ENCODE measurements around the gene GABBR1.

Gene GABBR1

DNA sequence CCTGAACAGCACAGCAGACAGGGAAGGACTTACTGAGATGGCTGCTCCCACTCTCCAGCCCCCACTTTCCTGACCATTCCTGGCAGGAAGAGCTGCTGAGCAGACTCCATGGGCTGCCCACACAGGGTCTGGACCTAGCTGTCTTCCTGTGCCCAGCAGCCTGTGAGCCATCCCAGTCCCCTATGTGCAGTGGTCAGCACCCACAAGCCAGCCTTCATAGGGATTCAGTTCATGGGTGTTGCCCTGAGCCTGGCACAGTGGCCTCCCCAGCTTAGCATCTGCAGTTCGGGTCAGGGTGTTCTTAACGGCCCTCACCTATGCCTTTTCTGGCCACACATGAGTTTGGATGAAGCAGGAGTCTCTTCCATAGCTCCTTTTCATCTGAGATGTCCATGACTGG, 105.4 kb downstream of the GABBR1 start:
- DNase-seq = no peak

DNA sequence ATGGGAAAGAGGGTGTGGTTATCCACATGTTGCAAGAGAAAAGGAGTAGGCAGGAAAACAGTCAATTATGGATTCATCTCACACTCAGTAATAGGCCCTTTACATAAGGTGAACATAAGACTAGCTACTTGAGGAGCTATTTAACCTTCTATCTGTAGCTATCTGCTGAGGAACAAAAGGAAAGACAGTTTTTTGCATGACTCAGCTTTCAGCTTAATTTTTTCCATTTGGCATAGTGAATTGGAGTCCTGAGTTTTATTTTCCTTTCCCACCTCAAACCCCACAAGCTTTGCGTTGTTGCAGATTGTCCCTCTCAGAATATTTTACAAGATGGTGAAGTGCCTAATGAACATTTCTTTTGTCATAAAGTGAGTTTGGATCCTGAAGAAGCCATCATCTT, 105.9 kb downstream of the GABBR1 start:
- no peak for DNase-seq

GRCh38 chr6:29525311-29525639, 107.7 kb downstream of the GABBR1 start:
- no peak for DNase-seq

DNA sequence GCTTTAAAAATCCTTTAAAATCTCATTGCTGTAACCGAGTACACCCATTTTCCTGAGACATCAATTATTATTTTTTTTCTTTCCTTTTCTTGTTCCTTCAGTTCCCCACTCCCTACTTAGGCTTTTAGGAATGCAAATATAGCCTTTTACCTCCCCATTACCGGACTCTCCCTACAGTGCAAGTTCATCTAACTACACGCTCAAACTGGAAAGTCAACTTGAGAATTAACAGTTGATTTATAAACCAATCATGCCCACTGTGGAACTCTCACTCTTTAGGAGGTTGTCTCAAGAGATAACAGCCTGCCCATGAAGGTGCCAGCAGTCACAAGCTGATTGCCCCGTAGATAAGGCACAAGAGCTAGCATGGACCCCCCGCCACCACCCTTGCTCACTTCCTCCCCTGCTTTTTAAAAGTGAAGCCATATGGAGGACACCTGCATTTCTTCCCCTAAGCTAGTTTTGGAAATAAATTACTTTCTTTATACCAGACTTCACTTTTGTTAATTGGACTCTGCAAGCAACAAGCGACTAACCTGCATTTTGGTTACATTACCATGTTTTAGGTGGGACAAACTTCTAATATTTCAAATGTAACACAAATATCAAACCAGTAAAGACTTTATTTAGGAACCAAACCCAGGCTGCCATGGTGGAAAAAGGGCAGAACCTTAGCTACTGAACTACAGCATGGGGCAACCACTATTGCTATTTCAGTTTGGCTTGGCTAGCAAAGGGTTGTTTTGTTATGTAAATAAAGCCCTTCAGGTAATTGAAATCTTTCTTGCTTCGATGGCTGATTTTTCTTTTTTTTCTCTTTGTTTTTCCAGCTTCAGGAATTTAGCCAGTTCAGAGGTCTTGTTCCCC, 108.3 kb downstream of the GABBR1 start:
- DNase-seq = no peak

GRCh38 chr6:29524044-29524443, 108.9 kb downstream of the GABBR1 start:
- no peak for DNase-seq

DNA sequence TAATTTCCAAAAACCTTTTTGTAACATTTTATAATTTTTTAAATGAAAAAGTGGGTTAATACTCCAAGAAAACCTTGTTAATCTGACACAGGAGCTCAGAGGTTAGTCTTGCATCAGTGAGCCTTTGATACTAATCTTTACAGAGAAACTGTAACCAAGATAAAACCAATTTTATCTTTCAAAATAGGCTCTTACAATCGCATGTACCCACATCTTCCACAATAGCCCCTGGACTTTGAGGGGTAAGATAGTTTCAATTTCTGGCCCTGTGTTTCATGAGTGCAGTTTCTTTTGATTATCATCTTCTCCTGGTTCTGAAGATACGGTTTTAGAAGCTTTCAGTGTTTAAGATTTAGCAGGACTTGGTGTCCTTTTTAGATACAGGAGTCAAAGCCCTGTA, 110.8 kb downstream of the GABBR1 start:
- no peak for DNase-seq

- DNase-seq = no peak
Measured at GRCh38 chr6:29521006-29521680, 111.8 kb downstream of the GABBR1 start.

DNA sequence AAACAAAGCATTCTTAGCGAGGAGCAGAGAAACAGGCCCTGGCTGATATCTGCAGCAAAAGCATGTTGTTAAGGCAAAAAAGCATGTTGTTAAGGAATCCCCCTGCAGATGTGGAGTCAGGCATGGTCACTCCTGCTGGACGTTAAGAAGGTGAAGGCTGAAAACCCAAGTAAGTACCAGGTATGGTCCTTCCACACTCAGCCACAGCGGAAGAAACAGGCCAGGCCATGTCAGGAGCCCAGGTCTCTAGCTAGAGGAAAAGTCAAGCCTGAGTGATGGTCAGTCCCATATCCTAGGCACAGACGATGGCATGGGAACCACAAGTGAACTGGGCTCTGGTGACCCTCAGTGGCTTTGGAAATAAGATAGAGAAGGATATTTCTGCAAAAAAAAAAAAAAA, 112.8 kb downstream of the GABBR1 start:
- DNase-seq = no peak

- DNase-seq = no peak
Measured at GRCh38 chr6:29519291-29520010, 113.5 kb downstream of the GABBR1 start.

DNA sequence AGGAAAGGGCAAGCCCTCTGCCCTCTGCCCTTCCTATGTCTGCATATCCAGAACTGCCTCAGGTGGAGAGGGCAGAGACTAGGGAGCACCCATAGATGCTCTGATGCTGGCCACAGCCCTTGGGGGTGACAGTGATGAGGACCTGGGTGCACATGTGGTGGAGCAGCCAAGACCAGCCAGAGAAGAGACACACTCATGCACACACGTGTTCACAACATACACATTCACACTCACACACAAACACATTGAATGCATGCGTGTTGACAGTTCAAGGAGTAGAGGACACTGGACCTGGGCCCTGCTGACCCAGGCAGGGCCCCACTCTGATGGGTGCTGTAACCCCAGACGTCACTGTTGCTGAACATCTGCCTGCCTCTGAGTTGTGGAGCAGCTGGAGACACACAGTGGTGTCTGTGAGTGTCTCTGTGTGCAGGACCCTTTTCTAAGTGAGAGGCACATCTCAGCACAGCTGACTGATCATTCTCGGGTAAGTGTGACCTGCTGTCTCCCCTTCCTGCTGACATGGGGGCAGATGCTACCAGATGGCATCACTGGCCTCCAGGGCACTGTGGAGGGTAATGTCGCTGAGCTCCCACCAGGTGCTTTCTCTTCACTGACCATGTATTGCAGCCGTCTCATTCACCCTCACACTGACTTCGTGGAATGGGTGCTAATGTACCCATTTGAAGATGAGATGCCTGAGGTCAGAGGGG, 115.1 kb downstream of the GABBR1 start:
- DNase-seq = no peak

- DNase-seq = no peak
Measured at GRCh38 chr6:29517245-29517644, 115.7 kb downstream of the GABBR1 start.

DNA sequence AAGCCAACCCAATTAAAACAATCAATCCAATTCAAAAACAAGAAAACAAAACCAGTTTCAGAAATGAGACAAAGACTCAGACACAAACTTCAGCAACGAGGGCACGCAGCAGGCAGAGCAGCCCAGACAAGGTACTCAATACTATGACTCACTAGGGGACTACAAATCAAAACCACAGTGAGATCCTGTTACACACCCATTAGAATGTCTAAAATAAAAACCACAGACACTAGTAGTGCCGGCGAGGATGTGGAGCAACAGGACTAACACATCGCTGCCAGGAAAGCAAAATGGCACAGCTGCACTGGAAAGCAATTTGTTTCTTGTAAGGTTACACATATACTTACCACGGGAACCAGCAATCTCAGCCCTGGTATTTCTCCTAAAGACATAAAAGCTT, 116.9 kb downstream of the GABBR1 start:
- DNase-seq = no peak

DNA sequence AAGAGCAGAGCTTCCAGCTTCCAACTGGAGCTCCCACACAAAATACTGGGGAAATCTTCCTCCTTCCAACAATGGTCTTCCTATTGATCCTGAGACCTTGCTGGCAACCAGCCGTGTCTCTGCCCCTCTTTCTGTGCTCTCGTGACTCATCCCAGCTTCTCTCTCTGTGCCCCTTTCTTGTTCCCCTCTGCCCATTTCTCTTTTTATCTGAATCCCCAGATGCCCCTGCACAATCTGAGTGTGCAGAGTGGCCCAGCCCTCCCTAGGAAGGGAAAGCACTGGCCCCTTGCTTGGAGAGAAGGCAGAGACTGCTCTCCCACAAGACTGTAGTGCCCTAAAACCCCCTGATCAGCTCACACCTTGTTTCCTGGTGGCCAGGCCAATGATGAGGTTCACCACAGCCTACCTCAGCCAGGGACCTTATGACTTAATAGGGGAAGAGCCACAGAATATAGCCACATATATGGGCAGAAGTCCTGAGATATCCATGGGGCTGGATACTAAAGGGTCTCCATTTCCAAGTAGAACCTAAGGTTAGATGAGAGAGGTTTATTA, 122.2 kb downstream of the GABBR1 start:
- no peak for DNase-seq

DNA sequence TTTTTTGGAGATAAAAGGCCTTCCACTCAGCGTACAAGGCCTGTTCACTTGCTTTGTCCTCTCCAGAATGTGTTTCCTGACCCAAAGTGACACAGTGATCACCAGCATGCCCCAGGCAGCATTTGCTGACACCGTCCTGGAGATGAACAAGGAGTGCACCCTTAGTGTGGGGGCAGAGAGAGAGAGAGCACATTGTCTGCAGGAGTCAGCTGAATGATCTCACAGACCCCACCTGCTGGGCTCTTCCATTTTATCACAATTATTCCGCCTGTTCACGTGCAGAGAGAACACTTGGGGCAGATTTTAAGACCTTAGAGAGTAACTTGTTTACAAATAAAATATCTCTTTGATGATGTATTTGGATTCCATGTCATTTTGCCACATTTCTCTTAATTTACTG, 122.8 kb downstream of the GABBR1 start:
- no peak for DNase-seq
